HG02759 (cell line): Measurements from ENCODE around the gene SDK2.

Experiments used
- ATAC-seq: cut with Tn5 transposase; IDR thresholded peaks from one replicate; pipeline ENCODE4 v1.9.1; 2021; ENCODE audit warnings: mild to moderate bottlenecking, moderate library complexity; ENCODE audit not compliant: unreplicated experiment

Gene SDK2

GRCh38 chr17:73289549-73290254 is 354.5 kb downstream of the SDK2 start:
- no peak for ATAC-seq

GRCh38 chr17:73288534-73289302 is 355.5 kb downstream of the SDK2 start:
- ATAC-seq: no peak

- ATAC-seq: no peak
Observed at GRCh38 chr17:73286863-73287296, 357.4 kb downstream of the SDK2 start.

GRCh38 chr17:73285916-73286862 is 358.1 kb downstream of the SDK2 start:
- ATAC-seq: no peak

GRCh38 chr17:73285603-73285908 is 358.7 kb downstream of the SDK2 start:
- no peak for ATAC-seq

GRCh38 chr17:73284906-73285602 is 359.2 kb downstream of the SDK2 start:
- ATAC-seq: no peak
